HG02884 (cell line): ENCODE results near the gene SMARCB1.

Experiments
- ATAC-seq: cut with Tn5 transposase; IDR thresholded peaks from one replicate; pipeline ENCODE4 v1.9.1; 2021; ENCODE audit warnings: mild to moderate bottlenecking, moderate library complexity; ENCODE audit not compliant: unreplicated experiment

SMARCB1 gene

DNA sequence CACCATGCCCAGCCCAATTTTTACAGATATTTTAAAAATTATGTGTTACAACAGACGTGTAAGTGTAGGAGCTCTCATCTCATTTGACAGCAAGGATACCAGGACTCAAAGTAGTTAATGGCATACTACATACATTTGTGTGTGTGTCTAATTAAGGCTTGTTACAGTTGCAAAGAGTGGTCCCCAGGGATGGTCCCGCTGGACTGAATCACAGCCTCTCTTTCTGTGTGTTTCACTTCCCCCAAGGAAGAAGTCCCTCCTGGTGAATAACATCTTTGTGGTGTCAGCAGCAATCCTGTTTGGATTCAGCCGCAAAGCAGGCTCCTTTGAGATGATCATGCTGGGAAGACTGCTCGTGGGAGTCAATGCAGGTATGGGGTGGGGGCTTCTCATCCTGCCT, 88.1 kb downstream of the SMARCB1 start:
- no peak for ATAC-seq

DNA sequence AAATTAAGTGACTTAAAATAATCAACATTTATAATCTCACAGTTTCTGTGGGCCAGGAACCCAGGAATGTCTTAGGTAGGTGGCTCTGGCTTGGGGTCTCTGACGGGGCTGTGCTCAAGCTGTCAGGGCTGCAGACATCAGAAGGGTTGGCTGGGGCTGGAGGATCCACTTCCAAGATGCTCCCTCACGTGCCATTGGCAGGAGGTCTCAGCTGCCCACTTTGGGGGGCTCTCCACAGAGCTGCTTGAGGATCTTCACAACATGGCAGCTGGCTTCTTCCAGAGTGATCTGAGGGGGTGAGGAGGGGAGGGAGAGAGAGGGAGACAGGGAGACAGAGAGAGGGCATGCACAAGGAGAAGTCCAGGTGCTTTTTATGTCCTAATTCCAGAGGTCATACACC, 89.0 kb downstream of the SMARCB1 start:
- ATAC-seq = no peak

DNA sequence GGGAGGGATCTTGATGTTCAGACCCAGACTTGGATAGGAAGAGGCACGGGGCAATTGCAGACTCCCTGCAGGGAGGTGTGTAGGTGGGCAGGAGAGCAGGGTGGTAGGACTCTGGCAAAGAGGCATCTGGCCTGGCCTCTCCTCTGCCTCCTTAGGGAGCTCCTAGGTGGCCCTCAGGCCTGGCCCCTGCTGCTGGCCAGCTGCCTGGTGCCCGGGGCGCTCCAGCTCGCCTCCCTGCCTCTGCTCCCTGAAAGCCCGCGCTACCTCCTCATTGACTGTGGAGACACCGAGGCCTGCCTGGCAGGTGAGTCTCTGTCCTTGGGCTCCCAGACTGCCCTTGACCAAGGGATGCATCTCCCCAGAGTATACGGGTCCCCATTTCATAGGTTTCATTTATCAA, 90.8 kb downstream of the SMARCB1 start:
- no peak for ATAC-seq

DNA sequence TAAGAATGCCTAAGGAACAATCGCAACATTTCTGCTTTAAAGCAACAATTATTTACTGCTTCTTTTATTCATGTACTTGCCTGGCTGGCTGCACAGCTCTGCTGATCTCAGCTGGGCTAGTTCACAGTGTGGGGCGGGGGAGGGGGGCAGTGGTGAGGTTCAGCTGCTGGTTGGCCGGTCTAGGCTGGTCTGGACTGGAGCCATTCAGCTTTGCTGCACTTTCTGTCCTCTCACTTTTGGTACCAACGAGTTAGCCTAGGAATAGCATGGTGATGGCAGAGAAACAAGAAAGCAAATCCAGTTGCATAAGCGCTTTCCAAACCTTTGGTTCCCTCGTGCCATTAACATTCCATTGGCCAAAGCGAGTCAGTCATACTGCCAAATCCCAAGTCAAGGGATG, 91.5 kb downstream of the SMARCB1 start:
- no peak for ATAC-seq

DNA sequence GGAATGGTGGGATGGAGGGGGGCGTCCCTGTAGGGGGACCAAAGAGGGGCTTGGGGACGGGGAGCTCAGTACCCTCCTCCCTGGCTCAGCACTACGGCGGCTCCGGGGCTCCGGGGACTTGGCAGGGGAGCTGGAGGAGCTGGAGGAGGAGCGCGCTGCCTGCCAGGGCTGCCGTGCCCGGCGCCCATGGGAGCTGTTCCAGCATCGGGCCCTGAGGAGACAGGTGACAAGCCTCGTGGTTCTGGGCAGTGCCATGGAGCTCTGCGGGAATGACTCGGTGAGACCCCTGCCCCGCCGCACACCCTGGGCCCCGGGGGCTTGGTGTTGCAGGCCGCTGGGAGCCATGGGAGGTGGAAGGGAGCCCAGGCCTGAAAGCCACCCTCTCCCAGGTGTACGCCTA, 95.6 kb downstream of the SMARCB1 start:
- ATAC-seq = no peak

DNA sequence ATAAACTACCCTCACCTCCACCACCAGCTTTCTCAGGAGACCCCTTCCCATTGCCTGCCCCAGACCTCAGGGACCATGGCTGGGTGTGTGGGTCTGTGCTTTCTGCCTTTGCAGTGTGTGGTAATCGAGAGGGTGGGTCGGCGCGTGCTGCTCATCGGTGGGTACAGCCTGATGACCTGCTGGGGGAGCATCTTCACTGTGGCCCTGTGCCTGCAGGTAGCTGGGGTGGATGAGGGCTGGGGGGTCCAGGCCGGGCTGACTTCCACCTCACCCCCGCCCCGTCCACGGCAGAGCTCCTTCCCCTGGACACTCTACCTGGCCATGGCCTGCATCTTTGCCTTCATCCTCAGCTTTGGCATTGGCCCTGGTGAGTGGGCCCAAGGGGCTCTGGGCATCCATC, 96.9 kb downstream of the SMARCB1 start:
- no peak for ATAC-seq

DNA sequence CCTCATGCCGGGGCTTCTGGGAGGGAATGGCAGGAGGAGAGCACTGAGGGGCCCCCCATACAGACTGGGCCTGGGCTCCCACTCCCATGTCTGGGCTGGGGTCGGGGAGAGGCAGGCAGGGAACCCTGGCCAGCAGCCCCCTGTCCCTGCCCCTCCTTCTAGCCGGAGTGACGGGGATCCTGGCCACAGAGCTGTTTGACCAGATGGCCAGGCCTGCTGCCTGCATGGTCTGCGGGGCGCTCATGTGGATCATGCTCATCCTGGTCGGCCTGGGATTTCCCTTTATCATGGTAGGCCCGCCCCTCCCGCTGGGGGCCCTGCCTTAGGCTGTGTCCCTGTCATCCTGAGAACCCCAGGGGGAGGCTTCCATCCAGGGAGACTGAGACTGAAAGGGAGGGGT, 97.4 kb downstream of the SMARCB1 start:
- no peak for ATAC-seq
